A549 (cell line): Measurements from ENCODE around the gene GNAI2. TPM values are rescaled to one million over a fixed set of nuclear protein-coding genes. Genes with fewer than 3 reads are reported as not detected.

ENCODE experiments used
- ATAC-seq, 2 experiments: fragments of 200-7000 bp in 1 of 2; fragments of >200 bp in 1 of 2; cut with Nextera tagmentation in 1 of 2; cut with Tn5 transposase in 1 of 2; 3 replicates each; pipeline versions ENCODE4 v1.8.0 to v1.9.1; 2018 to 2020; ENCODE audit warnings: mild to moderate bottlenecking in 1 of 2, moderate library complexity in 1 of 2
- CTCF ChIA-PET: fragments of 300-600 bp; sonication (Branson Sonifier 250); formaldehyde crosslinking; extraction: SDS; loops from one replicate; lab custom pipeline; 2021; ENCODE audit warnings: antibody characterized with exemption, inconsistent platforms; lab: Yijun Ruan, JAX
- POLR2A ChIA-PET: fragments of 350-600 bp; formaldehyde crosslinking; extraction: SDS; loops from one replicate; lab custom pipeline; 2021; ENCODE audit warnings: antibody characterized with exemption, inconsistent platforms; lab: Yijun Ruan, JAX
- DNase-seq, 2 experiments: peaks; one replicate each; pipeline versions ENCODE4 v3.0.0 to v3.0.0-alpha.2; 2011 to 2016; ENCODE audit warnings: low read depth in 1 of 2, low spot score in 1 of 2
- FAIRE-seq: peaks from 2 replicates; lab custom pipeline; 2011; peaks lifted over from hg19 to GRCh38; lab: Jason Lieb, UNC
- H3K27ac ChIP-seq, 2 experiments: fragments of >200 bp; sonication (Bioruptor Twin); formaldehyde crosslinking; 3 replicates each; pipeline ENCODE4 v1.5.1; 2016 to 2017
- H3K4me1 ChIP-seq: fragments of >200 bp; sonication (Bioruptor Twin); formaldehyde crosslinking; 3 replicates; pipeline ENCODE4 v1.6.1; 2016
- H3K4me2 ChIP-seq: fragments of >200 bp; sonication (Bioruptor Twin); formaldehyde crosslinking; 3 replicates; pipeline ENCODE4 v1.6.1; 2016
- H3K4me3 ChIP-seq: fragments of >200 bp; sonication (Bioruptor Twin); formaldehyde crosslinking; 3 replicates; pipeline ENCODE4 v1.5.1; 2016
- H3K9me3 ChIP-seq: fragments of >200 bp; sonication (Bioruptor Twin); formaldehyde crosslinking; 3 replicates; pipeline ENCODE4 v1.6.1; 2016
- CBX2 ChIP-seq: fragments of 200-600 bp; sonication (generic); IDR thresholded peaks from 2 replicates; pipeline ENCODE4 v1.6.1; 2016; ENCODE audit warnings: low read depth, mild to moderate bottlenecking, borderline replicate concordance
- CBX8 ChIP-seq: fragments of 200-600 bp; sonication (generic); IDR thresholded peaks from 2 replicates; pipeline ENCODE4 v1.6.1; 2016
- CEBPB ChIP-seq, 2 experiments: fragments of >200 bp in 1 of 2; sonication (Bioruptor Twin) in 1 of 2; formaldehyde crosslinking in 1 of 2; IDR thresholded peaks; 2 replicates each; pipeline ENCODE4 v1.6.1; 2012 to 2016
- EP300 ChIP-seq, 2 experiments: fragments of >200 bp; sonication (Bioruptor Twin); formaldehyde crosslinking; IDR thresholded peaks; 2 replicates in 1 of 2; 3 replicates in 1 of 2; pipeline ENCODE4 v1.6.1; 2016 to 2017
- ESRRA ChIP-seq: fragments of 150-350 bp; IDR thresholded peaks from 2 replicates; pipeline ENCODE4 v1.6.1; 2014; ENCODE audit warnings: mild to moderate bottlenecking, low read length, borderline replicate concordance
- FOSB ChIP-seq: fragments of 250-450 bp; sonication (Bioruptor Pico); IDR thresholded peaks from 2 replicates; pipeline ENCODE4 v1.5.0; 2020; ENCODE audit warnings: mild to moderate bottlenecking, moderate library complexity
- FOSL2 ChIP-seq, 2 experiments: fragments of 450-650 bp in 1 of 2; fragments of >200 bp in 1 of 2; sonication (Bioruptor Twin) in 1 of 2; formaldehyde crosslinking; IDR thresholded peaks; 2 replicates each; pipeline versions ENCODE4 v1.5.0 to v1.6.1; 2016 to 2020; ENCODE audit warnings: mild to moderate bottlenecking in 1 of 2, moderate library complexity in 1 of 2
- GATA3 ChIP-seq: IDR thresholded peaks from 2 replicates; pipeline ENCODE4 v1.6.1; 2012; ENCODE audit warnings: borderline replicate concordance
- HDAC2 ChIP-seq: fragments of 200-600 bp; sonication (generic); IDR thresholded peaks from 2 replicates; pipeline ENCODE4 v1.6.1; 2016
- HMGXB4 ChIP-seq: fragments of 250-450 bp; sonication (Bioruptor Pico); IDR thresholded peaks from 2 replicates; pipeline ENCODE4 v1.5.0; 2021; ENCODE audit warnings: mild to moderate bottlenecking, moderate library complexity, borderline replicate concordance
- HOXA7 ChIP-seq: fragments of 250-450 bp; sonication (Bioruptor Pico); IDR thresholded peaks from 2 replicates; pipeline ENCODE4 v1.5.0; 2020; ENCODE audit warnings: mild to moderate bottlenecking, moderate library complexity
- HOXB5 ChIP-seq: fragments of 250-450 bp; sonication (Bioruptor Pico); IDR thresholded peaks from 2 replicates; pipeline ENCODE4 v1.5.0; 2020; ENCODE audit warnings: mild to moderate bottlenecking, moderate library complexity
- JUNB ChIP-seq: fragments of >200 bp; sonication (Bioruptor Twin); formaldehyde crosslinking; IDR thresholded peaks from 2 replicates; pipeline ENCODE4 v1.6.1; 2016
- KDM5A ChIP-seq: fragments of 200-600 bp; sonication (generic); IDR thresholded peaks from 2 replicates; pipeline ENCODE4 v1.6.1; 2016; ENCODE audit warnings: antibody characterized with exemption, mild to moderate bottlenecking
- MAFK ChIP-seq: fragments of 450-650 bp; IDR thresholded peaks from 2 replicates; pipeline ENCODE4 v1.6.1; 2014; ENCODE audit not compliant: partially characterized antibody
- NR3C1 ChIP-seq: fragments of >200 bp; sonication (Bioruptor Twin); formaldehyde crosslinking; IDR thresholded peaks from 3 replicates; pipeline ENCODE4 v1.6.1; 2017
- PHF8 ChIP-seq: fragments of 200-600 bp; sonication (generic); IDR thresholded peaks from 2 replicates; pipeline ENCODE4 v1.6.1; 2016; ENCODE audit warnings: low read depth, mild to moderate bottlenecking, antibody characterized with exemption, moderate library complexity, borderline replicate concordance
- POLR2AphosphoS2 ChIP-seq: conservative IDR thresholded peaks from 2 replicates; pipeline ENCODE4 v1.6.1; 2012; ENCODE audit warnings: low read length, improper control_type of control experiment, inconsistent platforms
- RARB ChIP-seq: fragments of 250-450 bp; sonication (Bioruptor Pico); IDR thresholded peaks from 2 replicates; pipeline ENCODE4 v1.8.0; 2021; ENCODE audit warnings: mild to moderate bottlenecking, moderate library complexity
- SMC3 ChIP-seq: fragments of >200 bp; sonication (Bioruptor Twin); formaldehyde crosslinking; IDR thresholded peaks from 3 replicates; pipeline ENCODE4 v1.6.1; 2018; ENCODE audit warnings: inconsistent platforms
- TFCP2L1 ChIP-seq: fragments of 250-450 bp; sonication (Bioruptor Pico); IDR thresholded peaks from 2 replicates; pipeline ENCODE4 v1.5.0; 2021; ENCODE audit warnings: mild to moderate bottlenecking
- ZFP36 ChIP-seq: fragments of 450-650 bp; IDR thresholded peaks from 2 replicates; pipeline ENCODE4 v1.6.1; 2014; ENCODE audit warnings: borderline replicate concordance; ENCODE audit not compliant: partially characterized antibody
- ZNF302 ChIP-seq: fragments of 250-450 bp; sonication (Bioruptor Pico); IDR thresholded peaks from 2 replicates; pipeline ENCODE4 v1.9.0; 2021; ENCODE audit warnings: inconsistent platforms, mild to moderate bottlenecking, moderate library complexity
- ZSCAN20 ChIP-seq: fragments of 250-450 bp; sonication (Bioruptor Pico); IDR thresholded peaks from 2 replicates; pipeline ENCODE4 v1.8.0; 2022; ENCODE audit warnings: mild to moderate bottlenecking, moderate library complexity
- WGBS: methylation state at CpG from one replicate; pipeline ENCODE4 v1.1.6; 2017; ENCODE audit errors: missing lambda C conversion rate; 5-methylcytosine and 5-hydroxymethylcytosine counted together
- polyA plus RNA-seq, 4 experiments: library from polyadenylated mRNA; depleted of rRNA in 3 of 4; stranded (reverse); fragments of >200 nt; fragmentation: RNase III in 1 of 4; extraction: RNeasy Plus Mini Kit Qiagen cat#74134 plus additional on column Dnase treatment in 1 of 4; gene quantifications; 2 replicates in 3 of 4; 3 replicates in 1 of 4; pipeline ENCODE4 v1.2.3, GENCODE V29; 2011 to 2017
- TF ChIP-seq, protein P1 (sequence below): IDR thresholded peaks from 2 replicates; pipeline ENCODE4 v1.6.1; 2012
- TF ChIP-seq, protein P2 (sequence below): fragments of 150-350 bp; IDR thresholded peaks from 2 replicates; pipeline ENCODE4 v1.6.1; 2014; ENCODE audit warnings: low read depth, mild to moderate bottlenecking, low read length

GNAI2 gene
- polyA plus RNA-seq, 2 of the 4 experiments (the other 2 are of a cell fraction) = 47.4 to 67.8 TPM

GRCh38 chr3:50232303-50232702, 3.7 kb upstream of the GNAI2 start:
- FAIRE-seq (no peak), DNase-seq (no peak), ATAC-seq (no peak)
- WGBS = 93% methylated on average over 3 of the region's 3 CpGs
- H3K9me3 ChIP-seq = no peaks in the 10 kb centered on the region
- CTCF ChIA-PET = interaction anchor here (1.3 to 16.1 kb wide), 3 partner anchors 19 to 92 kb away, joined by 3 to 219 read pairs (median 3); no protein-coding TSS in a partner anchor
- TF ChIP-seq HOXA7 (CRISPR knock-in tag) (no peak), HMGXB4 (CRISPR knock-in tag) (no peak), ZFP36 (no peak), MAFK (no peak), RARB (no peak), POLR2AphosphoS2 (no peak)
- TF ChIP-seq, protein P1, sequence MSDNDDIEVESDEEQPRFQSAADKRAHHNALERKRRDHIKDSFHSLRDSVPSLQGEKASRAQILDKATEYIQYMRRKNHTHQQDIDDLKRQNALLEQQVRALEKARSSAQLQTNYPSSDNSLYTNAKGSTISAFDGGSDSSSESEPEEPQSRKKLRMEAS = no peak
- H3K4me3 ChIP-seq = no peak overlapping the region
- no peak overlapping the region for H3K4me2 ChIP-seq
- no peak overlapping the region for H3K27ac ChIP-seq
- POLR2A ChIA-PET = no interaction called here
- peaks cover 17% of the 10 kb centered on the region for H3K4me1 ChIP-seq

DNA sequence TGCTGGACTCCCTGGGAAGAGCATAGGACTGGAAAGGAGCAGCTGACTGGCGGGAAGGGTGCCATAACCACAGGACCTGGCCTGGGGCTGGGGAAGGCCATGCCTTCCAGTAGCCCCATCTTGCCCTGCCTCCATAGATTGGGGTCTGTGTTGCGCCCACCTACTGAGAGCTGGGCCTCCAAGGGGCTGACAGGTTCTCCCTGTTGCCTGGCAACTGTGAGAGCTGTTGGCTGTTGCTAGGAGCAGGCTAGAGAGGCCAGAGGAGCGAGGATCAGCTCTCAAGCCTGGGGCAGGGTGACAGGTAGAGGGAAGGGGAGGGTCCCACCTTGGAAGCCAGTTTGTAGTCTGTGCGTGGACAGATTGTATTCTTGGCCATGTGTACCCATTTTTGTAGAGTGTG, 2.8 kb upstream of the GNAI2 start:
- POLR2A ChIA-PET = interaction anchor here (0.7 kb wide), 1 partner anchor 719 kb away, joined by 3 read pairs; no protein-coding TSS in a partner anchor

DNA sequence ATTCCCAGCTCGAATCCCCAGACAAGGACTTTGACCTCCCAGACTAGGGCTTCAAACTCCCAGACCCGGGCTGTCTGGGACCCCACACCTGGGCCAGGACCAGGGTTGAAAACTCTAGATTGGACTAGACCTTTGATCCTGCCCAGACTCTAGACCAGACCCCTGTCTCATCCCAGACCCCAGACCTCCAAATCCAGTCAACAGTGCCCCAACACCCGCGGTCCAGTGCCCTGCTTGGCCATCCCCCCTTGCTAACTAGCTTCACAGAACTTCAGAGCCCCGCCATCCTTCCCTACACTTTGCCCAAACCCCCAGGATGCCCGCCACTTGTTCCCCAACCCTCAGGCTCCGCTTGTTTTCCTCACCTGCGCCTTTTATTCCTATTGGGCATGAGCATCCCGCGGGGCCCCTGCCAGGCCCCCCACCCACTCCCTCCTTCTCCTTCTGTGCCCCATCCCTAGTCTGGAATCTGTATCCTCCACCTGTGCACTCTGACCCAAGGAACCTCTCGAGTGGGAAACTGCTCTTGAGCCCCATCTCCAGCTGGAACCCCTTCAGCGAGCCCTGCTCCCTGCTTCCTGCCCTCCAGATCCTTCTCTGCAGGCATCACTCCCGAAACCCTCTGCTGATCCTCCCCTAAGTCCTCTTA, 604 bp downstream of the GNAI2 start:
- ChIA-PET CTCF (interaction anchor here (0.9 to 16.1 kb wide), 5 partner anchors 9 to 89 kb away, joined by 3 to 219 read pairs (median 12); no protein-coding TSS in a partner anchor), POLR2A (interaction anchor here (0.7 to 1.3 kb wide), 2 partner anchors 10 to 29 kb away, joined by 3 to 4 read pairs; no protein-coding TSS in a partner anchor)
- FAIRE-seq (no peak), ATAC-seq (no peak), DNase-seq (no peak)
- H3K4me2 ChIP-seq = peak overlapping the region; percentile 99
- H3K27ac ChIP-seq = peak overlapping the region; percentile 76 to 91
- TF ChIP-seq CEBPB (IDR thresholded peaks at IDR 0.05) (no peak), CBX8 (no peak), ZSCAN20 (CRISPR knock-in tag) (no peak), PHF8 (0 out of 2 replicates have a peak, but pooled peaks have one; percentile 1), ZNF302 (CRISPR knock-in tag) (no peak), ZFP36 (no peak), NR3C1 (no peak)
- TF ChIP-seq, protein P2, sequence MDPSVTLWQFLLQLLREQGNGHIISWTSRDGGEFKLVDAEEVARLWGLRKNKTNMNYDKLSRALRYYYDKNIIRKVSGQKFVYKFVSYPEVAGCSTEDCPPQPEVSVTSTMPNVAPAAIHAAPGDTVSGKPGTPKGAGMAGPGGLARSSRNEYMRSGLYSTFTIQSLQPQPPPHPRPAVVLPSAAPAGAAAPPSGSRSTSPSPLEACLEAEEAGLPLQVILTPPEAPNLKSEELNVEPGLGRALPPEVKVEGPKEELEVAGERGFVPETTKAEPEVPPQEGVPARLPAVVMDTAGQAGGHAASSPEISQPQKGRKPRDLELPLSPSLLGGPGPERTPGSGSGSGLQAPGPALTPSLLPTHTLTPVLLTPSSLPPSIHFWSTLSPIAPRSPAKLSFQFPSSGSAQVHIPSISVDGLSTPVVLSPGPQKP = no peak
- H3K4me1 ChIP-seq = peaks cover 30% of the 10 kb centered on the region
- 34% methylated on average over 13 of the region's 13 CpGs for WGBS
- H3K9me3 ChIP-seq = no peaks in the 10 kb centered on the region
- H3K4me3 ChIP-seq = peak overlapping the region; percentile 69

More for the DNA sequence above, 2.8 kb upstream of the GNAI2 start:
- CTCF ChIA-PET = interaction anchor here (0.8 to 16.1 kb wide), 4 partner anchors 18 to 111 kb away, joined by 3 to 219 read pairs (median 3); no protein-coding TSS in a partner anchor
- H3K4me3 ChIP-seq = no peak overlapping the region
- FAIRE-seq (no peak), ATAC-seq (no peak), DNase-seq (no peak)
- no peaks in the 10 kb centered on the region for H3K9me3 ChIP-seq
- TF ChIP-seq HOXB5 (CRISPR knock-in tag) = no peak
- TF ChIP-seq FOSL2 (IDR thresholded peaks at IDR 0.05) = no peak
- TF ChIP-seq FOSL2 (CRISPR knock-in tag; IDR thresholded peaks at IDR 0.05) = no peak
- no peak for TF ChIP-seq GATA3
- no peak for TF ChIP-seq RARB
- TF ChIP-seq KDM5A = no peak
- no peak for TF ChIP-seq ESRRA
- TF ChIP-seq EP300 (IDR thresholded peaks at IDR 0.05) = no peak
- no peak for TF ChIP-seq FOSB (CRISPR knock-in tag)
- no peak for TF ChIP-seq JUNB
- TF ChIP-seq HDAC2 = no peak
- TF ChIP-seq CBX2 = no peak
- no peak for TF ChIP-seq TFCP2L1 (CRISPR knock-in tag)
- no peak for TF ChIP-seq SMC3
- TF ChIP-seq HMGXB4 (CRISPR knock-in tag) = no peak
- peaks cover 24% of the 10 kb centered on the region for H3K4me1 ChIP-seq
- no peak overlapping the region for H3K4me2 ChIP-seq
- 100% methylated on average over 1 of the region's 4 CpGs for WGBS
- H3K27ac ChIP-seq = no peak overlapping the region
